ENCODE measurements around the gene SPSB2.

- TF ChIP-seq CTCF (conservative IDR thresholded peaks at IDR 0.05; ENCODE audit: low read depth, low read length): no peak
- no peak for TF ChIP-seq EZH2 (IDR thresholded peaks at IDR 0.05; ENCODE audit: low read length, unreplicated experiment)
- no peak for TF ChIP-seq EZH2phosphoT487 (IDR thresholded peaks at IDR 0.05; ENCODE audit: borderline replicate concordance, low read length)
Measured at GRCh38 chr12:6853626-6854025, 19.5 kb downstream of the SPSB2 start.

All from PC-3 (cell line).